ENCODE results near the gene INTS11.

- TF ChIP-seq TAF1 (IDR thresholded peaks at IDR 0.05; ENCODE audit: low read depth, low read length) (no peak), POLR2A (IDR thresholded peaks at IDR 0.05; ENCODE audit: low read depth, low read length) (no peak), POLR2AphosphoS5 (IDR thresholded peaks at IDR 0.05; ENCODE audit: low read depth, low read length) (no peak), SPI1 (IDR thresholded peaks at IDR 0.05; ENCODE audit: low read depth, low read length) (no peak)
These were observed 1.0 kb upstream of the INTS11 start for GRCh38 chr1:1325288-1326074.

Data from GM12891 (cell line).